ENCODE measurements around the gene SPRING1. TPM values are rescaled to one million over a fixed set of nuclear protein-coding genes. Genes with fewer than 3 reads are reported as not detected.

Gene SPRING1
- polyA plus RNA-seq, 3 donors from 2014 or later: 30.4 to 41.7 (median 38.4) TPM

DNA sequence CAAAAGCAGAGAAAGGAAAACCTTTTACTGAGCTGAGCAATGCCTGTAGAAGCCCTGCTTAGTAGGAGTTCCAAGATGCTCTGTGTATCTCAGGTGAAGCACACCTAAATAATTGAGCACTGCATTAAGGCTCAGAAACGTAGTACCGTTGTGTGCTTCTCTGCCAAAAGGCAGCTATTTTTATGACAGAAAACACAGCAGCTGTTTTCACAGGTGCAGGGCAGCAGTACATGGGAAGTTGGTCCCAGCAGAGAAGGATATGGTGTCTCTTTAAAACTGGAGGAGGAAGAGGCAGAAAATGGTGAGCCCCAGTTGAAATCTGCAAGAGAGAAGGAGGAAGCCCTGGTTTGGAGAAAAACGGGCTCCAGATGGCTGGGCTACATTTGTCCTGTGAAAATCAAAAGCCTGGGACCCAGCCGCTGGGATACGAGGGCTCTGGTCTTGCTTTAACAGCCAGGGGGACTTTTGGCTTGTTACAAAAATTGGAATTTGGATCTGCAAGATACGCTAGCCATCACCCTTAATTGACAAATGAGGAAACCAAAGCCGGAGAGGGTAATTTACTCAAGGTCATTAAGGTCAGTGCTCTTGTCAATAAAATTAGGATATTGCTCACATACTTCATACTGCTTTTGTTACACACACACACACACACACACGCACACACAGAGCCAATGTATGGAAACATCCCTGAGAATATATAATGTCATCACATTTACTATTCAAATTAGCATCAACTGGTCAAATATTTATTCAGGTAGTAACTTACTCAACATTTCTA lies 27.3 kb downstream of the SPRING1 start:
- H3K4me1 Mint-ChIP-seq: peaks cover 10 to 20% of the 10 kb centered on the region in 2 donors
- H3K9me3 Mint-ChIP-seq: no peaks in the 10 kb centered on the region
- peaks cover 0 to 10% (median under 1%) of the 10 kb centered on the region in 3 donors for H3K36me3 Mint-ChIP-seq
- H3K4me3 Mint-ChIP-seq: no peak overlapping the region
- peaks cover 0 to 5% (median 5%) of the 10 kb centered on the region in 3 donors for H3K27me3 Mint-ChIP-seq (ENCODE audit: low read depth in 3 of 3)
- peak overlapping the region in 1 of 6 donors; percentile 3 for H3K27ac Mint-ChIP-seq
- no peak for DNase-seq

DNA sequence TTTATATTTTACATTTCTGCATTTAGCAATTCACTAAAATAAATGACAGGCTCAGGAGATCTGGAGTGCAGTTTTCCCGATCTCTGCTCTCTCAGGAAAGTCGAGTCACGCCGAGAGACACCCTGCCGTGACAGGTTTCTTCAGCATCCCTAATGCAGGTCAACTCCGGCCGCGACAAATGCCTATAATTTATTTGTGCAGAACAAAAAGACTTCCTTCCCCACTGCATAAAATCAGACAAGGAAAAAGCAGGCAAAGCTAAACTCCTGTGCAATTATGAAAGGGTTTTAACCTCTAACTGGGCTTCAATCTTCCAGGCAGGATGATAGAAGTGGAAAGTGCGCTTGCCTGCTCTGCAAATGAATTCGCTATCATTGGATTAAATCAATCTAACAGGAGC lies 28.1 kb downstream of the SPRING1 start:
- H3K9me3 Mint-ChIP-seq: no peaks in the 10 kb centered on the region
- peaks cover 10 to 20% of the 10 kb centered on the region in 2 donors for H3K4me1 Mint-ChIP-seq
- H3K27ac Mint-ChIP-seq: no peak overlapping the region
- no peak overlapping the region for H3K4me3 Mint-ChIP-seq
- no peak for DNase-seq
- peaks cover 0 to 5% (median 5%) of the 10 kb centered on the region in 3 donors for H3K27me3 Mint-ChIP-seq (ENCODE audit: low read depth in 3 of 3)
- H3K36me3 Mint-ChIP-seq: peaks cover 0 to 9% (median 0%) of the 10 kb centered on the region in 3 donors

DNA sequence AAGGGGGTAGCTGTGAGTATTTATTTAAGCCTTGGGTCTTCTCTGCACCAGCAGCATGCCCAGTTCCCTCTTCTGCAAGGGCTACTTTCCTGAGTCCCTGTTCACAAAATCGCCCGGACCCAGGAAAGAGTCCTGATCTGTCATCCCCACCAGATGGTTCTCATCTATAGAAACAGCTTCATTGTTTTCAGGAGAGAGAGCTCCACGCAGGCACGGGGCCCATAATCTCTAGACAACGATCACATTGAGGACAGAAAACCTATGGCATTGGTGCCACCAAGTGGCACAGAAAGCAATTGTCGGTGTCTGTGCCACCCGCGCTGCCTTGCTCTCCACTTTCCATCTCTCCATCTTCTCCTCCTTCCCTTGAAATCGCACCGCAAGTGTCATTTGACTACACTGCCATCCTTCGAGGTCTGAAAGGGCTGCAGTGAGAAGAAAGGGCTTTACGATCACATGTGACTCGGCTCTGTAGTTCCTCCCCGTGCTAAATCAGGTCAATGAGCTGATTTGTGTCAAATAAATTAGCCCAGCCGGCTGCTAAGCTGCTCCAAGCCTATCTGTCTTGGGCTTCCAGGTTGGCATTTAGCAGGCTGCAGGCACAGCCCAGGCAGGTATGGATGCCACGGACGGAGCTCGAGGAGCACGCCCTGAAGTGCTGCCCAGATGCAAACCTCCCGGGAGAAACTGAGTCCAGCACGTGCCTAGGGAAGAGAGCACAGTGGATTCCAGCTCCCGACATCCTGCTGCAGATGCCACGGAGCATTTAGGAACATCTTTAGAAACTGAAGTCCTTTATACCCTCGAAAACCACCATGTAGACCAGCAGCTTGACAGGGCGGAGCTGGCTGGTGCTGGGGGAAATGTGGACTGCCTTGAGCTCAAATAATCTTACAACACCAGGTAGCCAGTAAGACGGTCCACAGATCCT lies 28.8 kb downstream of the SPRING1 start:
- H3K27ac Mint-ChIP-seq: no peak overlapping the region
- H3K36me3 Mint-ChIP-seq: peaks cover 0 to 9% (median 0%) of the 10 kb centered on the region in 3 donors

DNA sequence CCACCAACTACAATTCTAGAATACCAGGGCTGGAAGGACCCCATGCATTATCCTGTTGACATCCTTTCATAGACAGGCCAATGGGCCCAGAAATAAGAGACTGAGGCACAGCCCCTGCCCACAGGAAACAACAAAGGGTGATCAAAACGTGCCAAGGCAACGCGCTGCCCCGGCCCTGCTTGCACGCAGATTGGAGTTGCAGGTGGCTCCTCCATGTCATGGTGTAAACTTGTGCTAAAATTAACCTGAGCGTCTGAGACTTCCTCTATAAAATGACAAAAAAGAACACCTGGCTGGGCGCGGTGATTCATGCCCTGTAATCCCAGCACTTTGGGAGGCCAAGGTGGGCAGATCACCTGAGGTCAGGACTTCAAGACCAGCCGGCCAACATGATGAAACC lies 30.1 kb downstream of the SPRING1 start:
- Mint-ChIP-seq H3K27me3 (ENCODE audit: low read depth in 3 of 3) (peaks cover 0 to 6% (median 5%) of the 10 kb centered on the region in 3 donors), H3K4me1 (peaks cover 10 to 16% of the 10 kb centered on the region in 2 donors), H3K27ac (no peak overlapping the region), H3K36me3 (no peaks in the 10 kb centered on the region), H3K9me3 (no peaks in the 10 kb centered on the region), H3K4me3 (no peak overlapping the region)
- DNase-seq: no peak

More for the DNA sequence above, 28.8 kb downstream of the SPRING1 start:
- Mint-ChIP-seq H3K9me3 (no peaks in the 10 kb centered on the region), H3K4me3 (peak overlapping the region in 1 of 5 donors; percentile 53), H3K27me3 (ENCODE audit: low read depth in 3 of 3) (peaks cover 0 to 5% (median 5%) of the 10 kb centered on the region in 3 donors), H3K4me1 (peaks cover 10 to 20% of the 10 kb centered on the region in 2 donors)
- DNase-seq: peak in 2 of 3 donors; percentile 13 to 37

DNA sequence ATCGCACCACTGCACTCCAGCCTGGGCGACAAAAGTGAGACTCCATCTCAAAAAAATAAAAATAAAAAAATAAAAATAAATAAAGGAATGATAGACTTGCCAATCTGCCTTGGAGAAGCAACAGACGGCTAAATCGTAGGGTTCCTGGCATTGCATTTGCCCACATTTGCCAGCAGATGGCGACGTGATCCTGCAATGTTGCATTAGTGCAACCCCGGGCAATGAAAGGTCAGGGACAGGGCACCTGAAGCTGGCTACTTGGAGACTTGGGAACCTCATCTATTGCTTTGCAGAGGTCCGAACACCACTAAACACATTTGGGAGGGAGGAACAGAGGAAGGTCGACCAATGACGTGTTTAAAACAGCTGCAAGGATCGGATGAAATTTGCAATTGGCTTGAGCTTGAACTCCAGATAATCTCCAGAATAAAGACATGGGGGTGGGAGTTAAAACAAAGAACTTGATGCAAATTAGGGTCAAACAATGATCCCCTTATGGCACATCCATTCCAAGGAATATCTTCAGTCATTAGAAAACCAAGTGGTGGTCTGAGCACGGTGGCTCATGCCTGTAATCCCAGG lies 34.6 kb downstream of the SPRING1 start:
- no peaks in the 10 kb centered on the region for H3K36me3 Mint-ChIP-seq
- no peak overlapping the region for H3K4me3 Mint-ChIP-seq
- peaks cover 0 to 6% of the 10 kb centered on the region in 2 donors for H3K4me1 Mint-ChIP-seq
- H3K27me3 Mint-ChIP-seq (ENCODE audit: low read depth in 3 of 3): peaks cover 0 to 6% (median 2%) of the 10 kb centered on the region in 3 donors
- no peaks in the 10 kb centered on the region for H3K9me3 Mint-ChIP-seq
- H3K27ac Mint-ChIP-seq: no peak overlapping the region
- peak; percentile 49 to 54 (median 53) for DNase-seq

DNA sequence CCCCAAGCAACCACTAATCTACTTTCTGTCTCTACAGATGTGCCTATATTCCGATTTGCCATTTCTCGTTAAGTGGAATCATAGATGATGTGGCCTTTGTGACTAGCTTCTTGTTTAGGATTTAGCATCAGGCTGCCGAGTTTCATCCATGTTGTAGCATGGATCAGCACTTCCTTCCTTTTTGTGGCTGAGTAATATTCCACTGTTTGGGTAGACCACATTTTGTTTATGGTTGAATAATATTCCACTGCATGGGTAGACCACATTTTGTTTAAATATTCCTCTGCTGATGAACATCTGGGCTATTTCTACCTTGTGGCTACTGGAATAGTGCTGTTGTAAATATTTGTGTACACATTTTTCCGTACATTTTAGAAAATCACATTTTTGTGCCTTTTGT lies 36.4 kb downstream of the SPRING1 start:
- peaks cover 0 to 2% (median 2%) of the 10 kb centered on the region in 3 donors for H3K27me3 Mint-ChIP-seq (ENCODE audit: low read depth in 3 of 3)
- no peak for DNase-seq
- no peak overlapping the region for H3K27ac Mint-ChIP-seq
- H3K4me3 Mint-ChIP-seq: no peak overlapping the region
- no peaks in the 10 kb centered on the region for H3K9me3 Mint-ChIP-seq
- peaks cover 0 to 6% of the 10 kb centered on the region in 2 donors for H3K4me1 Mint-ChIP-seq
- no peaks in the 10 kb centered on the region for H3K36me3 Mint-ChIP-seq

DNA sequence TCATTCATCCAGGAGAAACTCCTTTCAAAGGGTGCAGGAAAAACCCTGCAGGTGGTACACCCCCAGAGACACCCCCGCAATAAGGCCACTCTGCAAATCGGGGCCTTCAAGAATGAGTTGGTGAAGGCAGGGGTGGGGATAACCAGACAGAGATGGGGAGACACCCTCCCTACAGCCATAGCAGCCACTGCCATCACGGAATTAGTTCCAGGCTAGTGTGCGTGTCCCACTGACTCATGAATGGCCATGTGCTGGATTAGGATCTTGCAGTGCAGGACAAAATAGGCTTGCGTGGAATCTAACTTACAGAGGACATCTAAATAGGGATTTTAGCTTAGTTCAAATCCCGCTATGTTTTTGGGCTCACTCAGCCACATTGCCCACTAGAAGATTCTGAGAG lies 37.8 kb downstream of the SPRING1 start:
- Mint-ChIP-seq H3K27ac (no peak overlapping the region), H3K9me3 (peaks cover 0 to under 1% (median 0%) of the 10 kb centered on the region in 6 donors), H3K36me3 (no peaks in the 10 kb centered on the region), H3K4me3 (no peak overlapping the region), H3K27me3 (ENCODE audit: low read depth in 3 of 3) (peaks cover 0 to 6% (median 3%) of the 10 kb centered on the region in 3 donors), H3K4me1 (peaks cover 0 to 6% of the 10 kb centered on the region in 2 donors)
- no peak for DNase-seq

DNA sequence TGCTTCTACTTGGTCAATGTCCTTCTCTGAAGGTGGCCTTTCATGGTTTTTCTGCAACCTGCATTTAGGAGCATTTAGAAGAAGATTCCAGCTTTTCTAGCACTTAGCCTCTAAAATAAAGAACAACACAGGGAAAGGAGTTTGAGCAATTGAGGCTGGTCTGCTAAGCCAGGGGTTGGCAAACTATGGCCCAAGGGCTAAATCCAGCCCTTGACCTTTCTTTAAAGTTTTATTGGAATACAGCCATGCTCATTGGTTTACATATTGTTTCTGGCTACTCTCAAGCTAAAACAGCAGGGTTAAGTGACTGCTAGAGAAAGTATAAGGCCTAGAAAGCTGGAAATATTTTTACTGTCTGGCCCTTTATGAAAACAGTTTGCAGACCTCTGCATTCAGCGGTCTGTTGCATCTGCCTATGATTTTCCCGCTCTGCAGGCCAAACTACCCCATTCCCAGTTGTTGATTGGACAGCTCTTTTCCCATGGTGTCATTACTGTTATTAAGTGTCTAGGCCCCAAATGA lies 39.3 kb downstream of the SPRING1 start:
- H3K4me1 Mint-ChIP-seq: peaks cover 0 to 6% of the 10 kb centered on the region in 2 donors
- DNase-seq: no peak
- H3K36me3 Mint-ChIP-seq: no peaks in the 10 kb centered on the region
- H3K27ac Mint-ChIP-seq: no peak overlapping the region
- H3K9me3 Mint-ChIP-seq: peaks cover 0 to 2% (median 0%) of the 10 kb centered on the region in 6 donors
- peaks cover 2 to 7% (median 6%) of the 10 kb centered on the region in 3 donors for H3K27me3 Mint-ChIP-seq (ENCODE audit: low read depth in 3 of 3)
- no peak overlapping the region for H3K4me3 Mint-ChIP-seq

DNA sequence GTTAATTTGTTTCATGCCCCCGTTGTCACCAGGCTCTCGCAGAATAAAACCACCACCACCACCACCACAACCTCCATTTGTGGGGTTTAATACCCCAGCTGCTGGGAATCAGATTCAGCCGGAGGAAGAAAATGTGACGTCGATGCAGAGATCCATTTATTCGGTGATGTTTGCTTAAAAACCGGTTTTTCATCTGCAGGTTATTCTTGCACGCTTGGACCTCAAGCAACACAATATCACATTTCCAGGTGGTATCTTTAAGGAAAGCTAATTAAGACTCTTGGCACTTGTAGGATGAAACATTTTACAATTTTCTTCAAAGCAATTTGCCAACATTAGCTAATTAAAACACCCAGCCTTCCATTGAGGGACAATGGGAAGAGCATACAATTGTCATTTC lies 39.8 kb downstream of the SPRING1 start:
- Mint-ChIP-seq H3K4me1 (peaks cover 0 to 6% of the 10 kb centered on the region in 2 donors), H3K4me3 (no peak overlapping the region), H3K36me3 (no peaks in the 10 kb centered on the region), H3K9me3 (peaks cover 0 to 2% (median 0%) of the 10 kb centered on the region in 6 donors), H3K27ac (no peak overlapping the region), H3K27me3 (ENCODE audit: low read depth in 3 of 3) (peaks cover 2 to 9% (median 5%) of the 10 kb centered on the region in 3 donors)
- DNase-seq: no peak

DNA sequence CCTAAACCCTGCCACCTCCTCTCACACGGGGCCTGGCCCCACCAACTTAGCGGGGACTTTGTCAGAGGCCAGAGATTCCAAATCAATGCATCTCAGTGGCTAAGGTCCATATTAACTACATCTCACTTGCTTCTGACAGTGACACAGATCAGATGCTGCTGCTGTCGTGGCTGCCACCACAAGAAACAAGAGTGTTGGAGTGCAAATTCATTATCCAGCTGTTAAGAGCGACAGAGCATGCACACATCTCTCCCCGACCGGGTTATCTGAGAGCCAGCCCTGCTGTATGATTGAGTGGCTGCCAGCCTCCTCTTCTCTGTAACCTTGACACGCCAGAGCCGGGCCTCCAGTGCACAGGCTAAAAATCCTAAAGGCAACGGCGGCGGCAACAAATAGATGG lies 40.2 kb downstream of the SPRING1 start:
- Mint-ChIP-seq H3K9me3 (peaks cover 0 to 2% (median 0%) of the 10 kb centered on the region in 6 donors), H3K27ac (no peak overlapping the region), H3K4me3 (no peak overlapping the region), H3K27me3 (ENCODE audit: low read depth in 3 of 3) (peaks cover 2 to 9% (median 5%) of the 10 kb centered on the region in 3 donors), H3K36me3 (no peaks in the 10 kb centered on the region), H3K4me1 (peaks cover 0 to 9% of the 10 kb centered on the region in 2 donors)
- DNase-seq: no peak

DNA sequence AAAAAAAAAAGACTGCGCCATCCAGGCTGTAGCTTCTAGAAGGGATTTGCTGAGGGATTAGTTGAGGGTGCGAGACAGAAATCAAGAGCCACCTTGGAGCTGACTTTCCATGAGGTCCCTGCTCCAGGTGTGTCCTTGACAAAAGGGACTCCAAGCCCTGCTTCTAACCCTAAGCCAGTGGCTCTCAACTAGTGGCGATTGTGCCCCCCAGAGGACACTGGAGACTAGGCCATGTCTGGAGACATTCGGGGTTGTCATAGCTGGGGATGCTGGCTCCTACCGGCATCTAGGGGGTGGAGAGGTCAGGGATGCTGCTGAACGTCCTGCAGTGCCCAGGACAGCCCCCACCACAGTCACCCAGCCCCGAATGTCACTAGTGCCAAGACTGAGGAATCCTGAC lies 40.6 kb downstream of the SPRING1 start:
- H3K4me3 Mint-ChIP-seq: no peak overlapping the region
- peaks cover 0 to 11% of the 10 kb centered on the region in 2 donors for H3K4me1 Mint-ChIP-seq
- H3K27ac Mint-ChIP-seq: no peak overlapping the region

DNA sequence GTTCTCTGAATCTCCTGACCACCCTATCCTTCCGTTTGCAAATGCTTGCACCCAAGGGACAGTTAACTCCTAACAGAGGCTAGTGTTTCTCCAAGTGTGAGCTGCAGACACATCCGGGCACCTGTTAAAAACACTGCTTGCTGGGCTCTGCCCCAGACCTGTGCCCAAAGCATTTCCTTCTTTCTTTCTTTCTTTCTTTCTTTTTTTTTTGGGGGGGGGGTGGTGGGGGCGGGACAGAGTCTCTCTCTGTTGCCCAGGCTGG lies 42.5 kb downstream of the SPRING1 start:
- Mint-ChIP-seq H3K27me3 (ENCODE audit: low read depth in 3 of 3) (peaks cover 2 to 11% (median 5%) of the 10 kb centered on the region in 3 donors), H3K9me3 (peaks cover 0 to 2% (median 0%) of the 10 kb centered on the region in 6 donors), H3K27ac (no peak overlapping the region), H3K36me3 (no peaks in the 10 kb centered on the region), H3K4me1 (peaks cover 0 to 11% of the 10 kb centered on the region in 2 donors), H3K4me3 (no peak overlapping the region)
- no peak for DNase-seq

More for the DNA sequence above, 40.6 kb downstream of the SPRING1 start:
- Mint-ChIP-seq H3K27me3 (ENCODE audit: low read depth in 3 of 3) (peaks cover 2 to 7% (median 5%) of the 10 kb centered on the region in 3 donors), H3K36me3 (no peaks in the 10 kb centered on the region), H3K9me3 (peaks cover 0 to 2% (median 0%) of the 10 kb centered on the region in 6 donors)
- no peak for DNase-seq

DNA sequence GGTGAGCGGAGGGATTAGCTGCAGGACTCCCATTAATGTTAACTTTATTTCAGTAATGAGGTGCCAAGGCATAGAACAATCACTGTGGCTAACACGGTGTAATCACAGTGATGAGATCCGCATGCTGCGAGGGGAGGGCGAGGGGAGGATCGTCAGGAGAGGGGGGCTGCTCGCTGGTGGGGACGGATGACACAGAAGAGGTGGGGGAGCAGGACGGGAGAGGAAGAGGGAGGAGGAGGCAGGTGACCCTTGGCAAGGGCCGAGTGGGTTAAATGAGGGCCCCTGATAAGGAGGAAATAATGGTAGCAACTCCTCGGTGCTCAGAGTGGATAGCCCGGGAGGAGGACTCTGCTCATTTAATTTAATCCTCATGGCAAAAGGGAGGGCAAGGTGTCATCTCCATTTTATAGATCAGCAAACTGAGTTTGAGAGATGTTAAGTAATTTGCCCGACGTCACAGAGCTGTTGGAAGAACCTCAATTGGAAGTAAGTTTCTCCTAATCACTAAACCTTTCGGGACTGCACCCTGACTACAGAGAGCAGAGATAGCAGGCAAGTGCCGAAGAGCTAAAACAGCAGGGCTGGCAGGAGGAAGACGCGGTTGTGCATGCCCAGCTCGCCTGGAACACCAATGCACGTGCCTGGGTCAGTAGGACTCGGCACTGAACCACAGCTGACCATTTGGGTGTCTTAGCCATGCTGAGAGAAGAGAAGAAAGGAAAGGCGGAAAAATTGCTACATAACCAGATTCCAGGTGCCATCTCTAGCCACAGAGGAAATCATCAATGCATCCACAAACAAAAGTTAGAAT lies 43.0 kb downstream of the SPRING1 start:
- H3K27ac Mint-ChIP-seq: no peak overlapping the region
- peak overlapping the region in 1 of 5 donors; percentile 40 for H3K4me3 Mint-ChIP-seq
- no peaks in the 10 kb centered on the region for H3K36me3 Mint-ChIP-seq
- H3K4me1 Mint-ChIP-seq: peaks cover 0 to 11% of the 10 kb centered on the region in 2 donors
- peaks cover 2 to 15% (median 8%) of the 10 kb centered on the region in 3 donors for H3K27me3 Mint-ChIP-seq (ENCODE audit: low read depth in 3 of 3)
- peaks cover 0 to 2% (median 0%) of the 10 kb centered on the region in 6 donors for H3K9me3 Mint-ChIP-seq
- no peak for DNase-seq
